GM12891 (cell line): ENCODE results near the gene NMNAT2.

Experiments used
- DNase-seq: peaks from one replicate; pipeline ENCODE4 v3.0.0; 2011; ENCODE audit warnings: low spot score; ENCODE audit not compliant: insufficient read length
- FAIRE-seq: peaks from 2 replicates; lab custom pipeline; 2011; peaks lifted over from hg19 to GRCh38; lab: Jason Lieb, UNC
- PAX5 ChIP-seq: IDR thresholded peaks from 2 replicates; pipeline ENCODE4 v1.6.1; 2011; ENCODE audit warnings: low read length, moderate library complexity, mild to moderate bottlenecking; ENCODE audit not compliant: insufficient read depth, severe bottlenecking
- POLR2A ChIP-seq: IDR thresholded peaks from 2 replicates; pipeline ENCODE4 v1.6.1; 2011; ENCODE audit warnings: low read depth, low read length, control low read depth
- POLR2AphosphoS5 ChIP-seq: IDR thresholded peaks from 2 replicates; pipeline ENCODE4 v1.6.1; 2011; ENCODE audit warnings: low read depth, low read length, control low read depth
- POU2F2 ChIP-seq: IDR thresholded peaks from 2 replicates; pipeline ENCODE4 v1.6.1; 2011; ENCODE audit warnings: low read depth, mild to moderate bottlenecking, control low read depth, low read length, moderate library complexity
- SPI1 ChIP-seq: IDR thresholded peaks from 2 replicates; pipeline ENCODE4 v1.6.1; 2011; ENCODE audit warnings: low read depth, low read length, control low read depth
- TAF1 ChIP-seq: IDR thresholded peaks from 2 replicates; pipeline ENCODE4 v1.6.1; 2011; ENCODE audit warnings: low read depth, low read length, control low read depth

The NMNAT2 gene

DNA sequence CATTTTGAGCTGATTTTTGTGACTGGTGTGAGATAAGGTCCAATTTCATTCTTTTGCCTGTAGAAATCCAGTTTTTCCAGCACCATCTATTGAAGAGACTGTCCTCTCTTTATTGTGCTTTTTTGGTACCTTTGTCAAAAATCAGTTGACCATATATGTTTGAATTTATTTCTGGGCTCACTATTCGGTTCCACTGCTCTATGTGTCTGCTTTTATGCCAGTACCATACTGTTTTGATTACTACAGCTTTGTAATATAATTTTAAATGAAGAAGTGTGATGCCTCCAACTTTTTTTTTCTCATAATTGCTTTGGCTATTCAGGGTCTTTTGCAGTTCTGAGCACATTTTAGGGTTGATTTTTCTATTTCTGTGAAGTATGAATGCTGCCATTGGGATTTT, 163.1 kb downstream of the NMNAT2 start:
- DNase-seq (no peak), FAIRE-seq (no peak)
- TF ChIP-seq SPI1 = no peak
- TF ChIP-seq POU2F2 = no peak

GRCh38 chr1:183251959-183252450, 166.2 kb downstream of the NMNAT2 start:
- DNase-seq (no peak), FAIRE-seq (no peak)
- no peak for TF ChIP-seq TAF1

GRCh38 chr1:183251101-183251958, 166.8 kb downstream of the NMNAT2 start:
- FAIRE-seq (no peak), DNase-seq (no peak)
- TF ChIP-seq POLR2AphosphoS5 = no peak
- no peak for TF ChIP-seq POLR2A
- no peak for TF ChIP-seq TAF1
- no peak for TF ChIP-seq PAX5
- TF ChIP-seq SPI1 = no peak
- TF ChIP-seq POU2F2 = no peak

- TF ChIP-seq POU2F2 (no peak), POLR2AphosphoS5 (no peak), PAX5 (no peak), POLR2A (no peak), SPI1 (no peak), TAF1 (no peak)
- no peak for DNase-seq
- no peak for FAIRE-seq
Measured at GRCh38 chr1:183249941-183250452, 168.2 kb downstream of the NMNAT2 start.

GRCh38 chr1:183248989-183249691, 169.0 kb downstream of the NMNAT2 start:
- no peak for TF ChIP-seq POLR2AphosphoS5
- TF ChIP-seq POLR2A = no peak
- TF ChIP-seq PAX5 = no peak
- TF ChIP-seq SPI1 = no peak
- no peak for TF ChIP-seq TAF1
- no peak for TF ChIP-seq POU2F2
- DNase-seq = no peak
- no peak for FAIRE-seq

DNA sequence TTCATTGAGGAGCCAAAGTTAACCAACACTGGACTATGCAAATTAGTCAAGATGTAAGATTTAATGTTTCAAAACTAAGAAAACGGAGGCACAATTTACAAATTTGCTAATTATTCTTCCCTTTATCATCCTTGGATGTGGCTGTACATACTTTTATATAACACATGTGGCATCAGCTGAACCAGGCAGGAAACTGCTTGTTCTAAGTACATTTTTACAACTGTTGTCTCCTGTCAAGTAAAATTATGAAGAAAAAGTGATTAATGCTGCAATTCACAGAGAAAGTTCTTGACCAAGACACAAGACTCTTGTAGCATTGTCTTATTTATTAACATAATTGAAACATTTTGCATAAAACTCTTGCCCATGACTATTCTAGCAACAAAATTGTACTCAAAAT, 170.2 kb downstream of the NMNAT2 start:
- FAIRE-seq = no peak
- no peak for DNase-seq
- TF ChIP-seq SPI1 = no peak
- TF ChIP-seq PAX5 = no peak
- TF ChIP-seq TAF1 = no peak
- TF ChIP-seq POU2F2 = no peak
- no peak for TF ChIP-seq POLR2A

GRCh38 chr1:183247484-183247883, 170.7 kb downstream of the NMNAT2 start:
- no peak for FAIRE-seq
- TF ChIP-seq POU2F2 (no peak), SPI1 (no peak), TAF1 (no peak), POLR2A (no peak), PAX5 (no peak), POLR2AphosphoS5 (no peak)
- DNase-seq = no peak

- FAIRE-seq (no peak), DNase-seq (no peak)
- TF ChIP-seq SPI1 = no peak
- no peak for TF ChIP-seq POU2F2
- TF ChIP-seq POLR2AphosphoS5 = no peak
- no peak for TF ChIP-seq PAX5
- TF ChIP-seq TAF1 = no peak
- no peak for TF ChIP-seq POLR2A
Measured at GRCh38 chr1:183247066-183247465, 171.1 kb downstream of the NMNAT2 start.

DNA sequence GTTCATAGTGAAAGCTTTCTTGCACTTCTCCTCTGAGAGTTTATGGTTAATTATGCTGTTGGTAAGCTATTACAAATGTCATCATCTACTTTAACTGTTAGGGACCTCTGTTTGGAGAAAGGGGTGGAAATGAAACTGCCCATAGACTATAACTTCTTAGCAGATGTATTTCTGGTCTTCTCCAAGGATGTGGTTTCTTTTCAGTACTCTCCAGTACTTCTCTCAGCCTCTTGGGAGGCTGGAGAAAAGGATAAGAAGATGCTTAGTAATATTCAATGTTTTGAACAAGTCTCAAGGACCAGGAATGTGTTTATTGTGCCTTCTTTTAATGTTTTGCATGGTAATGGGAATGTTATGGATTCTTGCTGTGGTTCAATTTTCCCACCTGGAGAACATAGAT, 171.7 kb downstream of the NMNAT2 start:
- DNase-seq (no peak), FAIRE-seq (no peak)
- TF ChIP-seq POLR2AphosphoS5 (no peak), SPI1 (no peak), PAX5 (no peak), POU2F2 (no peak), POLR2A (no peak), TAF1 (no peak)

DNA sequence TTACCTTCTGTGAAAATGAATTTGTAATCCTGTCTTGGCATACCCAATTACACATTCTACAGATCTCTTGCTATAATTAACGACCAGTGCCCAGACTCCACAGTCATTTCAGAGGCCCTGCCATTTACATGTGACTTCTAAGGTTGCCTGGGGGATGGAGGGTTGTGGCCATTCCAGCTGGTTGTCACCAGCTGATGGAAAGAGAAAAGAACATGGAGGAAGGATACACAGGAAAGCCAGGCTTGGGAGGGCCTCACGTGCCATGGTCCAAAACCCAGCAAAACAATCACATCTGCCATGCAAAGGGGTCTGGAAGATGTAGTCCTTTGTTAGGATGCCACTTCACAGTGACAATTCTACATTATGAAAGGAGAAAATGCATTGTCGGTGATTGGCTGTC, 172.8 kb downstream of the NMNAT2 start:
- DNase-seq (no peak), FAIRE-seq (no peak)
- TF ChIP-seq POLR2A (no peak), PAX5 (no peak), POLR2AphosphoS5 (no peak), SPI1 (no peak)
